ENCODE results near the gene EXOC3. TPM values are rescaled to one million over a fixed set of nuclear protein-coding genes. Genes with fewer than 3 reads are reported as not detected.

Gene EXOC3
- total and polyA plus RNA-seq, 10 of the 15 experiments (the other 5 are each of a cell fraction or from before 2014, with no cell fraction given) = 1.6 to 53.0 (median 27.9) TPM

GRCh38 chr5:442335-443238 is at the start of gene EXOC3 (continued):
- TF ChIP-seq MTA3 (IDR thresholded peaks at IDR 0.05; ENCODE audit: borderline replicate concordance, low read length) (no peak), MEF2B (IDR thresholded peaks at IDR 0.05; ENCODE audit: partially characterized antibody, poor library complexity, severe bottlenecking) (no peak), CUX1 (IDR thresholded peaks at IDR 0.05; ENCODE audit: insufficient replicate concordance, low read depth, low read length) (no peak), SKIL (IDR thresholded peaks at IDR 0.05; ENCODE audit: low read depth, poor library complexity, severe bottlenecking) (no peak), ZNF24 (IDR thresholded peaks at IDR 0.05) (no peak)
